ENCODE measurements around the gene TEC. TPM values are rescaled to one million over a fixed set of nuclear protein-coding genes. Genes with fewer than 3 reads are reported as not detected.

Gene TEC
- polyA plus RNA-seq, 6 donors from 2014 or later, result 0.97 to 2.7 (median 1.6) TPM

DNA sequence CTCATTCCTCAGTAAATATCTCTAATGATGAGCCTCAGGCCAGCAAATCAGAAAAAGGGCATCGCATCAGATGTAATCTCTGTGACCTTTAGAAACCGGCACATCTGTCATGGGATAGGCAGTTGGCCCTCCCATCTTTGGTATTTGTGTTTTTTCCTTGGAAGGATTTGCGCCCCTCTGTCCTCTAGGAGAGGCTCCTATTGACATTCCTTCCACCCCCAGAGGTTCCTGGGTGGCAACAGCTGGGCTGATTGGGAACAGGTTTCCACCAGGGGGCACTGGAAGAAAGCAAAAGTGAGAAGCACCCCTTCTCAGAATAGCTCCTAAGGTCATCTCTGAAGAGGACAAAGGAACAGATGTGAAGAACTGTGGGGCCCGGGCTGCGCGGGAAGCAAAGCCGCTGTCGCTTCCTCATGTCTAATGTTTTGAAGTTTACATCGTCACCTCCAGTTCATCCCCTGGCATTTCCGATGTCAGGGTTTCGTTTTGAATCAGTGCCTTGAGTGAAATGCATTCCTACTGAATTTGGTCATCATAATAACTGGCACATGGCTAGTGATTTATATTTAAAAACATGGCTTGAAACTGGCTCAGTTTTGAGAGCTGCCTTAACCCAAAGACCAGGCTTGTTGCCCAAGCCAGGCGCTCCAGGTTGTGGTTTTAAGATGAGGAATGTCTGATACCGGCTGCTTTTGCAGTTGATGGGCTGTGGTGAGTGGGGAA, 141.8 kb downstream of the TEC start:
- Mint-ChIP-seq H3K27ac (peak overlapping the region in 2 of 6 donors; percentile 14 to 22), H3K4me1 (peaks cover 13 to 18% (median 18%) of the 10 kb centered on the region in 3 donors), H3K27me3 (peaks cover 0 to 15% (median 10%) of the 10 kb centered on the region in 3 donors), H3K4me3 (peak overlapping the region in 7 of 8 donors; percentile 30 to 77 (median 50)), H3K36me3 (no peaks in the 10 kb centered on the region), H3K9me3 (no peaks in the 10 kb centered on the region)
- DNase-seq (peak; percentile 50), ATAC-seq (ENCODE audit: low read depth in 2 of 2) (peak; percentile 75 to 84)

DNA sequence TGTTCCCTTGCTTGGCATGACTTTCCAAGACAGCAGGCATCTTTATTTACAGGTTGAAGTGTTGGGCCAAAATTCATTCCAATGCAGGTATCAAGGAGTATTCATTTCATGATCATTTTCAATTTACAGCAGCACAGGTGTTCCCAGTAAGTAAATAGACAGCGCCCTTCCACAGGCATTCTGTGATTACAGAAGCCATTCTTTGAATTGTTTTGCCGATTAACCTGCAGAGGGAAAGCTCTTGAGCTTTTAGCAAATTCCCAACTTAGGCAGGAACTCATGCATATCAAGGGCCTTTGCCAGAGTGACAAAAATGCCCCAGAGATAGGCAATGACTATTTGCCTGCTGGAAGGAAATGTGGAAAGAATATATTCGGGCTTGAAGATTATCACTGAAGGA, 142.4 kb downstream of the TEC start:
- Mint-ChIP-seq H3K27me3 (peaks cover 0 to 15% (median 10%) of the 10 kb centered on the region in 3 donors), H3K27ac (peak overlapping the region in 1 of 6 donors; percentile 22), H3K36me3 (no peaks in the 10 kb centered on the region), H3K4me1 (peaks cover 13 to 18% (median 18%) of the 10 kb centered on the region in 3 donors), H3K4me3 (peak overlapping the region in 2 of 8 donors; percentile 2 to 50), H3K9me3 (no peaks in the 10 kb centered on the region)
- ATAC-seq (ENCODE audit: low read depth in 2 of 2), result no peak
- DNase-seq, result no peak

DNA sequence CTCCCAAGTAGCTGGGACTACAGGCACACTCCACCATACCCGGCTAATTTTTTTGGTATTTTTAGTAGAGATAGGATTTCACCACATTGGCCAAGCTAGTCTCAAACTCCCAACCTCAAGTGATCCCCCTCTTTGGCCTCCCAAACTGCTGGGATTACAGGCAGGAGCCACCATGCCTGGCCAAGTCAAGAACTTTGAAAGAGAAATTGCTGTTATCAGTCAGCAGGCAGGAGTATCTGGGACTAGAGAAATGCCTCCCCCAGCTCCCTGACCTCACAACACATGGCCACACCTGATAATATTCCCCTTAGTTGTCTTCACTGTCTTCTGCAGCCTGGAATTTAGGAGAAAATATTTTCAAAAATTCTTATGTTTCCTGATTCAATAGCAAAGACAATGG, 143.0 kb downstream of the TEC start:
- DNase-seq, result no peak
- ATAC-seq (ENCODE audit: low read depth in 2 of 2), result no peak
- Mint-ChIP-seq H3K36me3 (no peaks in the 10 kb centered on the region), H3K27me3 (peaks cover 0 to 15% (median 10%) of the 10 kb centered on the region in 3 donors), H3K27ac (no peak overlapping the region), H3K4me1 (peaks cover 13 to 18% (median 18%) of the 10 kb centered on the region in 3 donors), H3K4me3 (no peak overlapping the region), H3K9me3 (no peaks in the 10 kb centered on the region)

DNA sequence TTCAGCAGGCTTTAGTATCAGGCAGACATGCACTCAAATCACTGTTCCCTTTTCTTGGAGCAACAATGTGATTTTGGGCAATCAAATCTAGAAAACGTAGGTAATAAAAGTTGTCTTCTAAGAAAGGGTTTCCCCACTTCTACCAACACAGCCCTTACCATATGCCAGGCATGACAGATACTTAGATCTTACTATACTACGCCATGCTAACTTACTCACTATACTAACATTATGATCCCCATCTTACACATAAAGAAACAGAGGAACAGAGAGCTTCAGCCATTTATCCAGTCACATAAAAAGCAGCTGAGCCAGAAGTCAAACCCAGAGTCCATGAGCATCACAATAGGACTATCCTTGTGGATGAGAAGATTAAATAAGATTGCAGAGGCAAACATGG, 144.8 kb downstream of the TEC start:
- no peak overlapping the region for H3K4me3 Mint-ChIP-seq

GRCh38 chr4:48122756-48123155, 146.9 kb downstream of the TEC start:
- no peaks in the 10 kb centered on the region for H3K9me3 Mint-ChIP-seq
- DNase-seq (no peak), ATAC-seq (ENCODE audit: low read depth in 2 of 2) (no peak)
- H3K4me1 Mint-ChIP-seq, result peaks cover 4 to 5% (median 4%) of the 10 kb centered on the region in 3 donors
- no peaks in the 10 kb centered on the region for H3K36me3 Mint-ChIP-seq
- no peak overlapping the region for H3K4me3 Mint-ChIP-seq
- H3K27ac Mint-ChIP-seq, result no peak overlapping the region
- peaks cover 0 to 15% (median 10%) of the 10 kb centered on the region in 3 donors for H3K27me3 Mint-ChIP-seq

More for the DNA sequence above, 144.8 kb downstream of the TEC start:
- ATAC-seq (ENCODE audit: low read depth in 2 of 2) (no peak), DNase-seq (no peak)
- H3K27me3 Mint-ChIP-seq, result peaks cover 0 to 15% (median 10%) of the 10 kb centered on the region in 3 donors
- H3K36me3 Mint-ChIP-seq, result no peaks in the 10 kb centered on the region
- H3K27ac Mint-ChIP-seq, result no peak overlapping the region
- no peaks in the 10 kb centered on the region for H3K9me3 Mint-ChIP-seq
- H3K4me1 Mint-ChIP-seq, result peaks cover 13 to 18% (median 17%) of the 10 kb centered on the region in 3 donors

DNA sequence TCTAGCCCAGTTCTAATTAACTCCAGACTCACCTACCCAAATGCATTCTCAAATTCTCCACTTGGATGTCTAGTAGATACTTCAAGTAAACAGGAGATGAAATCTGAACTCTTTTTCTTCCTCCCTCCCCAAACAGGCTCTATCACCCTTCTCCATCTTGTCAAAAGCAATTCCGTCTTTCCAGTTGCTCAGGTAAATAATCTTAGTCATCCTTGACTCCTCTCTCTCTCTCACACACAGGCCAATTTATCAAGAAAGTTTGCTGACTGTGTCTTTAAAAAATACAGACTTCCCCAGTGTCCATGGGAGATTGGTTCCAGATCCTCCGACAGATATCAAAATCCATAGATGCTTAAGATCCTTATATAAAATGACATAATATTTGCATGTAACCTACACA, 148.5 kb downstream of the TEC start:
- no peak overlapping the region for H3K4me3 Mint-ChIP-seq
- ATAC-seq (ENCODE audit: low read depth in 2 of 2), result no peak
- peaks cover 0 to 15% (median 7%) of the 10 kb centered on the region in 3 donors for H3K27me3 Mint-ChIP-seq
- H3K4me1 Mint-ChIP-seq, result no peaks in the 10 kb centered on the region
- no peak overlapping the region for H3K27ac Mint-ChIP-seq
- DNase-seq, result no peak
- no peaks in the 10 kb centered on the region for H3K36me3 Mint-ChIP-seq
- H3K9me3 Mint-ChIP-seq, result no peaks in the 10 kb centered on the region

DNA sequence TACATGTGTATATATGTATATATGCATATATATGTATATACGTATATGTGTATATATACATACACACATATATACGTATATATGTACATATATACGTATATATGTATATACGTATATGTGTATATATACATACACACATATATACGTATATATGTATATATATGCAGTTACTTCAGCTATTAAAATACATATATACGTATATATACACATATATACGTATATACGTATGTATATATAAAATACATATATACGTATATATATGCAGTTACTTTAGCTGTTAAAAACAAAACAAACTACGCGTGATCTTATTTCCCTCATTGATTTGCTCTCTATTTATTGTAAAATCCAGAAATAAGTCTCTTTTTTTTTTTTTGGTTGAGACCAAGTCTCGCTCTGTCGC, 149.5 kb downstream of the TEC start:
- no peaks in the 10 kb centered on the region for H3K36me3 Mint-ChIP-seq
- no peak for DNase-seq
- ATAC-seq (ENCODE audit: low read depth in 2 of 2), result no peak
- no peaks in the 10 kb centered on the region for H3K4me1 Mint-ChIP-seq
- H3K4me3 Mint-ChIP-seq, result no peak overlapping the region
- H3K27ac Mint-ChIP-seq, result no peak overlapping the region
- H3K27me3 Mint-ChIP-seq, result peaks cover 0 to 15% (median 7%) of the 10 kb centered on the region in 3 donors
- no peaks in the 10 kb centered on the region for H3K9me3 Mint-ChIP-seq

- ATAC-seq (ENCODE audit: low read depth in 2 of 2), result no peak
- Mint-ChIP-seq H3K27ac (no peak overlapping the region), H3K36me3 (no peaks in the 10 kb centered on the region), H3K27me3 (peaks cover 0 to 15% (median 7%) of the 10 kb centered on the region in 3 donors), H3K9me3 (no peaks in the 10 kb centered on the region), H3K4me1 (no peaks in the 10 kb centered on the region), H3K4me3 (no peak overlapping the region)
- DNase-seq, result no peak
These were observed 150.0 kb downstream of the TEC start for GRCh38 chr4:48119646-48120045.

DNA sequence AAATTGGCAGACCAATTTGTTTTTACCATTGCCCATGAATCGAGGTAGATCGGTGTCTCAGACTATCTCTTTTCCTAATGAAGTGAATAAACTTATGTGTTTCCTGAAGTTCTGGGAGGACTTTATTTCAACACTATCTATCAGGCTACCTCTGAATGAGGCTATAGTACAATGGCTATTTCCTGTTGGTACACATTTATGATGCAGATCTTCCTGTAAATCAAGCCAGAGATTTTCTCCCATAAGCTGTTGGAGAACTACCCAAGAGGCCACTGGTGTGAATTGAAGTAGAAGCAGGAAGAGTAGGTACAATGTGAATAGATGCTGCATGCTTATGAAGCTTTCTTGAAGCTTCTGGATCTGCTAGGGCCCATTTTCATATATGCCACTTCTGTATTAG, 151.6 kb downstream of the TEC start:
- ATAC-seq (ENCODE audit: low read depth in 2 of 2) (no peak), DNase-seq (no peak)
- H3K27ac Mint-ChIP-seq, result no peak overlapping the region
- H3K27me3 Mint-ChIP-seq, result peaks cover 0 to 1% (median 0%) of the 10 kb centered on the region in 3 donors
- no peaks in the 10 kb centered on the region for H3K4me1 Mint-ChIP-seq
- no peak overlapping the region for H3K4me3 Mint-ChIP-seq
- no peaks in the 10 kb centered on the region for H3K36me3 Mint-ChIP-seq
- H3K9me3 Mint-ChIP-seq, result no peaks in the 10 kb centered on the region

DNA sequence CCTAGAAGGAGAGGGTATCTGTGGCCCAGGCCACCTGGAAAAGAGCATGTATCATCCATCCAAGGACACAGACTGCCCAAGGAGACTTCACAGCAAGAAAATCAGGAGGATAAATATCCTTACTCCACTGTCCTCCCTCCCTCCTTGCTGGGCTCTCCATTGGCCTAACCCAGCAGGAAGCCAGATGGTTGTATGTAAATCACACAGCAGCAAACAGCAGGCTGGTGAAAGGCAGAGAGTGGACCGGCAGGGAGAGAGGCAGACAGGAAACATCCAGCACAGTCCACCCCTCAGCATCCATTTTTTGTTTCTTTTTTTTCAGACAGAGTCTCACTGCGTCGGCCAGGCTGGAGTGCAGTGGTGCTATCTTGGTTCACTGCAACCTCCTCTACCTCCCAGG, 153.1 kb downstream of the TEC start:
- Mint-ChIP-seq H3K9me3 (no peaks in the 10 kb centered on the region), H3K4me1 (no peaks in the 10 kb centered on the region), H3K27ac (no peak overlapping the region), H3K27me3 (no peaks in the 10 kb centered on the region), H3K4me3 (no peak overlapping the region), H3K36me3 (no peaks in the 10 kb centered on the region)
- DNase-seq (no peak), ATAC-seq (ENCODE audit: low read depth in 2 of 2) (no peak)

DNA sequence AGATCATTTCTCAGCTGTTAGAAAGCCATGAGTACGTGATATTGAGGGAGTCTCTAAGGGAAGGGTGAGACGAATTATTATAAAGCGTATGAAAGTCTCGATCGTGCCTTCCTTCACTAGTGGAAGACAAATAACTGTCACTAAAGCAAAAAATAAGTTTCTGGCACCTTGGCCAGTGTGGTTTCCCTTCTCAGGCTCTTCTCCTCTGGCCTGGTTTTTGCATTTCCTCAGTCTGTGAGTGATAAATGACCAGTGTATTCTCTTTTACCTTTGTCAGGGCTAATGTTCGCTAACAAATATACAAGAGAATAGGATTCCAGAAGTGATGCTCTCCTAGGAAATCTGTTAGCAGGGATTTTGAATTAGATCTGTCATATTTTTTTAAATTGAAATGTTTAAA, 155.2 kb downstream of the TEC start:
- DNase-seq (no peak), ATAC-seq (ENCODE audit: low read depth in 2 of 2) (no peak)
- Mint-ChIP-seq H3K27ac (no peak overlapping the region), H3K36me3 (no peaks in the 10 kb centered on the region), H3K27me3 (no peaks in the 10 kb centered on the region), H3K4me3 (no peak overlapping the region), H3K9me3 (no peaks in the 10 kb centered on the region), H3K4me1 (no peaks in the 10 kb centered on the region)

DNA sequence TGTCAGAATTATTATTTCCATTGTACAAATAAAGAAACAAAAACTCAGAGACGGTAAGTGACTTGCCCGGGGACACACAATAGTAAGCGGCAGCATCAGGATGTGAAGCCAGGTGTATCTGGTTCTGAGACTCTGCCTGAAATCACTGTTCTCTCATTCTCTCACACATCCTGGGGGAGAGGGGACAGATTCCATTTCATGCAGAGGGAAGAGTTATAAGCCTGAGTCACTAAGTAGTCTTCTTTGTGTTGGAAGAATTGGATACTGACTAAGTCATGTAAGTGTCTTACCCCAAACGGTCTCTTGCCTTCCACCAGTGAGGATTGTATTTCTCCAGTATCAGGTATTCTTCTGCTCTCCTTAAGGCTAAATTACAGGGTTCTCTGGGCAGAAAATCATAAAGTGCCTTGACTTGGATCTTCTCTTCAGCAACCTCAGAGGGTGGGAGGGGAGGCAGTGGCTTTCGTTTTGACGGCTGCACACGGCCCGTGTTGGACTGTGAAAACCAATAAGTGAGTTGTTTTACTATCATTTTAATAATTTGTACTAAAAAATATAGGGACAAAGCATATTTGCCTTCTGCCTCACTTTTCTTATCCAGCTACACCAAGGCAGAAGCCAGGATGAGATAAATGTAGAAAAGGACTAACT, 157.5 kb downstream of the TEC start:
- DNase-seq (no peak), ATAC-seq (ENCODE audit: low read depth in 2 of 2) (no peak)
- Mint-ChIP-seq H3K36me3 (no peaks in the 10 kb centered on the region), H3K27me3 (no peaks in the 10 kb centered on the region), H3K4me3 (no peak overlapping the region), H3K9me3 (no peaks in the 10 kb centered on the region), H3K4me1 (no peaks in the 10 kb centered on the region), H3K27ac (no peak overlapping the region)

DNA sequence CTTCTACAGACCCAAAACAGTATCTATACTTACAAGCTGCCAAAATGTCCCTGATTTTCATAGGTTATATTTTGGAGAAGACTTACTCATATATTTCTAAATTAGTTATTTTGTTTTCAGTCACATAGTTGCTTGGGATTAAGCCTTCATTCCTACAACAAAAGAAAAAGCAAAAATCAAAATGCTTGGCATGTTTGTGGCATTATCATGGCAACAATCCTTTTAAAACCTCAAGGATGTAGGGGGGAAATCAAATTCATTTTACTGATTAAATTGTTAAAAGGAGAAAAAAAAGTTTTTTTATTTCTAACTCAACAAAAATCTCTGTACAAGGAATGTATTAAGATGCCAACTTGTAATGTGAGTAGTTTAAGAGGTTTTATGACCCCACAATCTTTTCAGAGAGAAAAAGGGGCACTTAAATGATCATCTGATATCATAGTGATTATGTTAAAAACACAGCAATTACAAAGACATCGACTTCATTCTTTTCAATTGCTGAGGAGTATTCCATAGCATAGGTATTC, 159.1 kb downstream of the TEC start:
- Mint-ChIP-seq H3K4me1 (no peaks in the 10 kb centered on the region), H3K4me3 (no peak overlapping the region), H3K9me3 (no peaks in the 10 kb centered on the region), H3K36me3 (no peaks in the 10 kb centered on the region), H3K27ac (no peak overlapping the region), H3K27me3 (no peaks in the 10 kb centered on the region)
- ATAC-seq (ENCODE audit: low read depth in 2 of 2) (no peak), DNase-seq (no peak)
